ENCODE measurements around the gene CR1L. TPM values are rescaled to one million over a fixed set of nuclear protein-coding genes. Genes with fewer than 3 reads are reported as not detected.

Gene CR1L
- total and polyA plus RNA-seq, 2 of the 8 experiments (the other 6 are each of a cell fraction or from before 2014, with no cell fraction given), result 0.39 TPM; not detected in 1

GRCh38 chr1:207751790-207752455 is 107.0 kb downstream of the CR1L start, which contains the start of gene CD46 (continued):
- TF ChIP-seq PHF8 (conservative IDR thresholded peaks at IDR 0.05; ENCODE audit: low read depth, low read length) (peak; percentile 70), SUZ12 (IDR thresholded peaks at IDR 0.05; ENCODE audit: low read length) (no peak), CHD7 (IDR thresholded peaks at IDR 0.05; ENCODE audit: insufficient replicate concordance, low read length) (no peak), SAP30 (IDR thresholded peaks at IDR 0.05; ENCODE audit: insufficient read depth, insufficient replicate concordance, low read length) (peak; percentile 22), HDAC6 (IDR thresholded peaks at IDR 0.05; ENCODE audit: low read depth, low read length) (no peak), TCF12 (IDR thresholded peaks at IDR 0.05; ENCODE audit: low read depth, low read length) (no peak), BRCA1 (IDR thresholded peaks at IDR 0.05; ENCODE audit: low read depth, low read length) (no peak), KDM5A (IDR thresholded peaks at IDR 0.05; ENCODE audit: low read length) (peak; percentile 70), SRF (IDR thresholded peaks at IDR 0.05; ENCODE audit: low read depth, low read length) (no peak)
